ENCODE results near the gene PTPRN2. TPM values are rescaled to one million over a fixed set of nuclear protein-coding genes. Genes with fewer than 3 reads are reported as not detected.

The PTPRN2 gene
- total RNA-seq, 2 donors from 2014 or later: 30.3 to 40.7 TPM

- intact Hi-C loops (cut with DNase I, micrococcal nuclease): no loop called here
- no peak for ATAC-seq
- no peak for DNase-seq
Measured at GRCh38 chr7:157561523-157561785, 1026.2 kb downstream of the PTPRN2 start.

GRCh38 chr7:157560710-157561522, 1026.7 kb downstream of the PTPRN2 start:
- DNase-seq (no peak), ATAC-seq (no peak)
- intact Hi-C loops (cut with DNase I, micrococcal nuclease): no loop called here

GRCh38 chr7:157560258-157560654, 1027.4 kb downstream of the PTPRN2 start:
- intact Hi-C loops (cut with DNase I, micrococcal nuclease): no loop called here
- DNase-seq: no peak
- no peak for ATAC-seq

GRCh38 chr7:157559596-157560257, 1027.9 kb downstream of the PTPRN2 start:
- intact Hi-C loops (cut with DNase I, micrococcal nuclease): no loop called here
- ATAC-seq: no peak
- DNase-seq: peak in 1 of 2 donors; percentile 2

GRCh38 chr7:157558875-157559595, 1028.6 kb downstream of the PTPRN2 start:
- intact Hi-C loops (cut with DNase I, micrococcal nuclease): no loop called here
- ATAC-seq: no peak
- peak in 1 of 2 donors; percentile 16 for DNase-seq

- ATAC-seq (no peak), DNase-seq (peak in 1 of 2 donors; percentile 16)
- intact Hi-C loops (cut with DNase I, micrococcal nuclease): no loop called here
Measured at GRCh38 chr7:157558516-157558874, 1029.1 kb downstream of the PTPRN2 start.

GRCh38 chr7:157558061-157558460, 1029.6 kb downstream of the PTPRN2 start:
- intact Hi-C loops (cut with DNase I, micrococcal nuclease): no loop called here
- ATAC-seq (no peak), DNase-seq (peak in 1 of 2 donors; percentile 5)

- ATAC-seq (no peak), DNase-seq (no peak)
- intact Hi-C loops (cut with DNase I, micrococcal nuclease): no loop called here
Measured at GRCh38 chr7:157557263-157557662, 1030.4 kb downstream of the PTPRN2 start.

GRCh38 chr7:157556642-157556944, 1031.0 kb downstream of the PTPRN2 start:
- DNase-seq (peak in 1 of 2 donors; percentile 8), ATAC-seq (no peak)
- intact Hi-C loops (cut with DNase I, micrococcal nuclease): no loop called here

GRCh38 chr7:157555944-157556641, 1031.5 kb downstream of the PTPRN2 start:
- no peak for ATAC-seq
- no peak for DNase-seq

GRCh38 chr7:157555313-157555712, 1032.3 kb downstream of the PTPRN2 start:
- DNase-seq (peak; percentile 23 to 39), ATAC-seq (peak; percentile 96)
- intact Hi-C loops (cut with DNase I, micrococcal nuclease): no loop called here

More at GRCh38 chr7:157555944-157556641, 1031.5 kb downstream of the PTPRN2 start:
- intact Hi-C loops (cut with DNase I, micrococcal nuclease): no loop called here

GRCh38 chr7:157554393-157555238, 1033.0 kb downstream of the PTPRN2 start:
- no peak for DNase-seq
- intact Hi-C loops (cut with DNase I, micrococcal nuclease): no loop called here
- no peak for ATAC-seq

- intact Hi-C loops (cut with DNase I, micrococcal nuclease): no loop called here
- ATAC-seq (no peak), DNase-seq (no peak)
Measured at GRCh38 chr7:157553256-157553655, 1034.4 kb downstream of the PTPRN2 start.

GRCh38 chr7:157552295-157552993, 1035.2 kb downstream of the PTPRN2 start:
- intact Hi-C loops (cut with DNase I, micrococcal nuclease): no loop called here

GRCh38 chr7:157551325-157552070, 1036.1 kb downstream of the PTPRN2 start:
- ATAC-seq (no peak), DNase-seq (no peak)
- intact Hi-C loops (cut with DNase I, micrococcal nuclease): no loop called here

More at GRCh38 chr7:157552295-157552993, 1035.2 kb downstream of the PTPRN2 start:
- DNase-seq: no peak
- no peak for ATAC-seq

- no peak for DNase-seq
- intact Hi-C loops (cut with DNase I, micrococcal nuclease): no loop called here
- no peak for ATAC-seq
Measured at GRCh38 chr7:157550300-157551275, 1037.0 kb downstream of the PTPRN2 start.
